Dermis microvascular lymphatic vessel endothelial cell (primary cell): ENCODE results near the gene HOXC11. TPM values are rescaled to one million over a fixed set of nuclear protein-coding genes. Genes with fewer than 3 reads are reported as not detected.

Source experiments
- DNase-seq, 2 donors: peaks; one replicate each; pipeline versions ENCODE4 v3.0.0 to v3.0.0-alpha.2; 2010; ENCODE audit warnings: low read depth in 2 of 2
- total RNA-seq: library from RNA; depleted of rRNA; stranded (reverse); fragments of >200 nt; gene quantifications from 2 replicates; pipeline ENCODE4 v1.2.1, GENCODE V29; 2014

Gene HOXC11
- total RNA-seq, 1 donor from 2014 or later: not detected

- no peak for DNase-seq
Measured at GRCh38 chr12:54009171-54010052, 36.5 kb downstream of the HOXC11 start.

GRCh38 chr12:54010053-54010971, 37.4 kb downstream of the HOXC11 start:
- no peak for DNase-seq

- no peak for DNase-seq
Measured at GRCh38 chr12:54010972-54011664, 38.2 kb downstream of the HOXC11 start.

GRCh38 chr12:54011665-54012532, 39.0 kb downstream of the HOXC11 start:
- DNase-seq: no peak

- DNase-seq: no peak
Measured at GRCh38 chr12:54012631-54013409, 39.9 kb downstream of the HOXC11 start.

- no peak for DNase-seq
Measured at GRCh38 chr12:54014377-54015017, 41.6 kb downstream of the HOXC11 start.

- DNase-seq: no peak
Measured at GRCh38 chr12:54015018-54015931, 42.3 kb downstream of the HOXC11 start.

- no peak for DNase-seq
Measured at GRCh38 chr12:54016051-54016450, 43.1 kb downstream of the HOXC11 start.

GRCh38 chr12:54016478-54016964, 43.6 kb downstream of the HOXC11 start:
- no peak for DNase-seq

- no peak for DNase-seq
Measured at GRCh38 chr12:54017027-54017788, 44.3 kb downstream of the HOXC11 start.

GRCh38 chr12:54017878-54018467, 45.0 kb downstream of the HOXC11 start:
- DNase-seq: peak in 1 of 2 donors; percentile 19

GRCh38 chr12:54018468-54018984, 45.6 kb downstream of the HOXC11 start:
- DNase-seq: no peak

- DNase-seq: no peak
Measured at GRCh38 chr12:54019091-54019811, 46.3 kb downstream of the HOXC11 start.

GRCh38 chr12:54019924-54020590, 47.1 kb downstream of the HOXC11 start:
- DNase-seq: no peak

- DNase-seq: no peak
Measured at GRCh38 chr12:54020591-54021405, 47.9 kb downstream of the HOXC11 start.
